HG03103 (cell line): ENCODE measurements around the gene LTB4R2.
A peak's percentile ranks its signal among the peaks of the same experiment; 100 is the strongest.
"Not testable (repeated sequence)": the region's sequence is repeated elsewhere in the genome, so short reads cannot be mapped to it uniquely, and the experiment has no call there.

ENCODE experiments used
- ATAC-seq: cut with Tn5 transposase; IDR thresholded peaks from one replicate; pipeline ENCODE4 v1.9.1; 2021; ENCODE audit warnings: low read depth; ENCODE audit not compliant: unreplicated experiment

Gene LTB4R2

DNA sequence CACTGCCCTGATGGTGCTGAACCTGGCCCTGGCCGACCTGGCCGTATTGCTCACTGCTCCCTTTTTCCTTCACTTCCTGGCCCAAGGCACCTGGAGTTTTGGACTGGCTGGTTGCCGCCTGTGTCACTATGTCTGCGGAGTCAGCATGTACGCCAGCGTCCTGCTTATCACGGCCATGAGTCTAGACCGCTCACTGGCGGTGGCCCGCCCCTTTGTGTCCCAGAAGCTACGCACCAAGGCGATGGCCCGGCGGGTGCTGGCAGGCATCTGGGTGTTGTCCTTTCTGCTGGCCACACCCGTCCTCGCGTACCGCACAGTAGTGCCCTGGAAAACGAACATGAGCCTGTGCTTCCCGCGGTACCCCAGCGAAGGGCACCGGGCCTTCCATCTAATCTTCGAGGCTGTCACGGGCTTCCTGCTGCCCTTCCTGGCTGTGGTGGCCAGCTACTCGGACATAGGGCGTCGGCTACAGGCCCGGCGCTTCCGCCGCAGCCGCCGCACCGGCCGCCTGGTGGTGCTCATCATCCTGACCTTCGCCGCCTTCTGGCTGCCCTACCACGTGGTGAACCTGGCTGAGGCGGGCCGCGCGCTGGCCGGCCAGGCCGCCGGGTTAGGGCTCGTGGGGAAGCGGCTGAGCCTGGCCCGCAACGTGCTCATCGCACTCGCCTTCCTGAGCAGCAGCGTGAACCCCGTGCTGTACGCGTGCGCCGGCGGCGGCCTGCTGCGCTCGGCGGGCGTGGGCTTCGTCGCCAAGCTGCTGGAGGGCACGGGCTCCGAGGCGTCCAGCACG lies 6.1 kb downstream of the LTB4R2 start:
- no peak for ATAC-seq

DNA sequence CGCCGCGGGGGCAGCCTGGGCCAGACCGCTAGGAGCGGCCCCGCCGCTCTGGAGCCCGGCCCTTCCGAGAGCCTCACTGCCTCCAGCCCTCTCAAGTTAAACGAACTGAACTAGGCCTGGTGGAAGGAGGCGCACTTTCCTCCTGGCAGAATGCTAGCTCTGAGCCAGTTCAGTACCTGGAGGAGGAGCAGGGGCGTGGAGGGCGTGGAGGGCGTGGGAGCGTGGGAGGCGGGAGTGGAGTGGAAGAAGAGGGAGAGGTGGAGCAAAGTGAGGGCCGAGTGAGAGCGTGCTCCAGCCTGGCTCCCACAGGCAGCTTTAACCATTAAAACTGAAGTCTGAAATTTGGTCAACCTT lies 6.6 kb downstream of the LTB4R2 start:
- ATAC-seq, result no peak

DNA sequence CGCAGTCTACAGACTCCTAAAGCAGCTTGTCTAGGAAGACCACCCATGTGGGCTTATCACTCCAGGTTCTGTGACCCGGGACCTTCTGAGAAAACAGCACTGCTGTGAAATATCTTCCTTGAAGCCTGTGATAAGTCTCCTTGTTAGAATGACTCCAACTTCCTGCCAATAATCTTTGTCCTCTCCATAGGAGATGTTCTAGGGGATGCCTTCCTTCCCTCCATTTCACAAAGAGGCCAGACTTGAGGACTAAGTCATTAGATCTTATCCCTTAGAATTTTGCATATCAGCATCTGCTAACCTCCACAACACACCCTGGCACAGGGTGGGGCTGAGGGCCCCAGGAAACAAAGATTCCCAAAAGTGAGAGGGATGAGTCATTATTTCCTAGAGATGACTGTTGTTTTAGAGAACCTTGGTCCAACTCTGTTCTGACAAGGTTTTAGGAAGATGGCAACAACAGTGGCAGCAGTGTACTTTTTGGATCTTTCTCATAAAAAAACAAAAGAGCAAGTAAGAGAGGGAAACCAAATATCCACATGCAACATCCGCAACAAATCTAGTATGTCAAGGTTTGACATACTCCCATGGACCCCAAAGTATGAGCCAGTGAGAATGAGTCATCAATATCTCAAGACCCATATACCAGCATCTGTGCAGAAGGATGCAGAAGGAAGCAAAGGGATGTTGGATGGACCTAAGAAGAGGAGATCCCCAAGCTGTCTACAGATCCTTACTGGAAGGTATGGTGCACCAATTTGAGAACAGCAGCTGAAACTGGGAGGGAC lies 7.4 kb downstream of the LTB4R2 start:
- ATAC-seq, result no peak

DNA sequence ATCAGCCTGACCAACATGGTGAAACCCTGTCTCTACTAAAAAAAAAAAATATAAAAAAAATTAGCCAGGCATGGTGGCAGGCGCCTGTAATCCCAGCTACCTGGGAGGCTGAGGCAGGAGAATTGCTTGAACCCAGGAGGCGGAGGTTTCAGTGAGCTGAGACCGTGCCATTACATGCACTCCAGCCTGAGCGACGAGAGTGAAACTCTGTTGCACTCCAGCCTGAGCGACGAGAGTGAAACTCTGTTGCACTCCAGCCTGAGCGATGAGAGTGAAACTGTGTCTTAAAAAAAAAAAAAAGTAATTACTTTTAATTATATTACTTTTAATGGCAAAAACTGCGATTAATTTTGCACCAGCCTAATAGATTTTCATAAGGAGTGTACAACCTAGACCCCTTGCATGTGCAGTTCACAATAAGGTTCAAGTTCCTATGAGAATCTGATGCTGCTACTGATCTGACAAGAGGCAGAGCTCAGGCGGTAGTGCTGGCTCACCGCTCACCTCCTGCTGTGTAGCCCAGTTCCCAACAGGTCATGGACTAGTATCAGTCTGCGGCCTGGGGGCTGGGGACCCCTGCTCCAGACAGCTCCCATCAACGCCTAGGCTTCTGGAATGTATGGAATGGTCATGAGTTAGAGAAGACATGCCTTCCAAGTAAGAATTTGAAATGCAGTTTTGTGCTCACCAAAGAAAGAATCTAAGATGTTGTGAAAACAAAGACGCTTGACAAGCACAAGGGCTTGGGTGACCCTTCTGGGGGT lies 11.5 kb downstream of the LTB4R2 start:
- no peak for ATAC-seq

DNA sequence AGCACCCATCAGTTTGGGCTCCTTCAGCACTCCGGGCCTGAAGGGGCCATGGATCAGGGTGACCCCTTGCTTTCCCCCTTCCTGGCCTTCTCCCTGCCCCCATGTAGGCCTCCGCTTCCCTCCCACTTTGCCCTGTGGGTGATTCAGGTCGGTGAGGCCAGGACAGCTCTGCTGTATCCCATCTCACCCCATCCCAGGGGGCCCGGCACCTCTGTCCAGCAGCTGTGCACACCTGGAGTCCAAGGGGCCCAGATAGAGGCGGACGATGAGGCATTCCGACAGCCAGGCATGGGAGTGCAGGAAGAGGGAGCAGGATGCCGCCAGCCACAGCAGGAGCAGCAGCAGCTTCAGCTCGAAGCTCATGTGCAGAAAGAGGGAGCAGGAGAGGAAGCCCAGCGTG lies 12.7 kb downstream of the LTB4R2 start:
- no peak for ATAC-seq

DNA sequence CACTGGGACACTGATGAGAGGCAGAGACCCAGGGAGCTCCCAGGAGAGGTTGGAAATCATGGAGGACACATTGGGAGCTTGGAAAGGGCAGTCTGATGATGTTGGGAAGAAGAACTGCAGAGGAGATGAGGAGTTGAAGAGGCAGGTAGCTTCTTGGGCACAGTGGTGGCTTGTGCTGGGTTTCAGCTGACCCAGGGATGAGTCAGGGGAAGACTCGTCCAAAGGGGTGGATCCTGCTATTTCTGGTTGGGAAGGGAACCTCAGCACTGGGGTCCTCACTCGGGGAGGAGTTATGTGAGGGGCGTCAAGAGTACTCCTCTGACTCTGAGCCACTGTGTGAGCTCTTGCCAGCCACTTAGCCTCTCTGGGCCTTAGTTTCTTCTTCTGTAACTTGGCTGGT lies 13.4 kb downstream of the LTB4R2 start:
- no peak for ATAC-seq

DNA sequence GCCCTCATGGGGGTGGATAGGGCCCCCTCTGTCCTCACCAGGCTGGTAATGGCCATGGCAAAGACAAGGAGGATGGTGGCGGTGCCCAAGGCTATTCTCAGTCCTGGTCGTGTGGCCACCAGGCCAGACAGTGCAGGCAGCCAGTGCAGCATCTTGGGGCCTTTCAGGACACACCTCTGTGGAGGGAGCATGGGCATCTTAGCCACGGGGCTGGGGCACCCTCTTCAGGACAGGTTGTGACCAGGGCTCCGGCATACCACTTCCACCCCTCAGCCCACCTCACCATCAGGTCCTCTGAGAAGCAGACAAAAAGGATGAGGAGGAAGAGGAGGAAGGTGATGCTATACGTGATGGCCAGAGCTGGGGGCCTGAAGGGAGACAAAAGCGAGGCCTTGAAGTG lies 14.1 kb downstream of the LTB4R2 start:
- ATAC-seq, result no peak

DNA sequence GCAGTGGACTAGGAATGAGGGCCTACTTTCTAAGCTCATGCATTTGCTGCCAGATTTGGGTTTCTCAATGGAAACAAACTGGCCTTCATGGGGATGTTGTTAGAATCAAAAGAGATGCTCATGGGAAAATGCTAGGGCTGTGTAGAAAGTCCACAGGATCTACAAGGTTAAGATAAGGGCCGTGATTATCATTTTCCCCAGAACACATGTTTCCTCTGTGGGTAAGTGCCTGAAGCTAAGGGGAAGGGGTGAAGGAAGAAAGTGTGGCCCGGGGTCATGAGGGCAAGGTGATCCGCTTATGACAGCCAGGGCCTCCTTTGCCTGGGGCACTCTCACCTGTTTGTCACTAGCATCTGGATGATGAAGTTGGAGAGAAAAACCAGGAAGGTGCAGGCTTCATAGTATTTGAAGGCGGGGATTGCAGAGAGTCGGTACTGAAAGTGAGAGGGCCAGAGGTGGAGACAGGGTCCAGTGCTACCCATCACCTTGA lies 15.1 kb downstream of the LTB4R2 start:
- ATAC-seq, result no peak

DNA sequence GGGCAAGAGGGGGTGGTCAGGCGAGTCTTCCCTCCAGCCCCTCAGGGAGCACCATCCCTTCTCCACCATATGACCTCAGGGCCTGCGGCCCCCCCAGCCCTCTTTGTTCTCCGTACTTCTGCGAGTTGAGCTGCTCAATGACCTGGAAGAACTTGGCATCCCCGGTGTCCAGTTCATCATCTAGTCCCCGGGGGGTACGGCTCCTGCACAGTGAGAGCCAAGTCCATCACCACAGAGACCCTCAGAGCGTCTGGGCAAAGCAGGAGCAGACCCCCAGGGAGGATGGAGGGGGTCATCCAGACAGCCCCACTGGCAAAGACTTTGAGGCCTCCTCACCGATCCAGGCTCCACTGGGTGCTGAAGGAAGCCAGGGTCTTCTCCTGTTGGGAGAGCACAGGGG lies 16.0 kb downstream of the LTB4R2 start:
- ATAC-seq, result no peak

DNA sequence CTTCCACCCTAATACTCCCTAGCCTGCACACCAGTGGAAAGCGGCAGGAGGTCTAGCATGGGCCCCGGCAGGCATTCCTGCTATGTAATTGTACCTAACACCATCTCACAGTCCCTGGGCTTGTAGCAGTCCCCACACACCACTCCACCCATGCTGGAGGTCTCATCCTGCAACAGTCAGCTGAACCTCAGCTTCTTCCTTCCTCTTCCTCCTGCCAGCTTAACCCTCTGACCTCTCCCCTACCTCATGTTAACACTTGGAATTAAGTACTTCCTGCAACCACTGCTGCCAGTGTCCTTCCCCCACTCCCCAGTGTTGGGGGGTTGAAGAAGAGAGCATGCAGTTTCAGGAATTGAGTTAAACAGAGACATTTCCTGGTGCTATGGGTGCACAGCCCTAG lies 17.4 kb downstream of the LTB4R2 start:
- no peak for ATAC-seq

DNA sequence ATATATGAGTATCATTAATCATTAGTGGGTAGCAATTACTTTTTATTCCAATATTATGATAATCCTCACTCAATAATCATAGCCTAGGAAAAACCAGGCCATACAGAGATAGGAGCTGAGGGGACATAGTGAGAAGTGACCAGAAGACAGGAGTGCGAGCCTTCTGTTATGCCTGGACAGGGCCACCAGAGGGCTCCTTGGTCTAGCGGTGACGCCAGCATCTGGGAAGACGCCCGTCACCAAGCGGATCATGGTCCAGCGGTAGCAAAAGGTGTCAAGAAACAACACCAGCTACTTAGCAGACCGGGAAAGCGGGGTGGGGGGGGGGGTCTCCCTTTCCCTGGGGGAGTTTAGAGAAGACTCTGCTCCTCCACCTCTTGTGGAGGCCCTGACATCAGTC lies 18.0 kb downstream of the LTB4R2 start:
- ATAC-seq, result not testable (repeated sequence)

DNA sequence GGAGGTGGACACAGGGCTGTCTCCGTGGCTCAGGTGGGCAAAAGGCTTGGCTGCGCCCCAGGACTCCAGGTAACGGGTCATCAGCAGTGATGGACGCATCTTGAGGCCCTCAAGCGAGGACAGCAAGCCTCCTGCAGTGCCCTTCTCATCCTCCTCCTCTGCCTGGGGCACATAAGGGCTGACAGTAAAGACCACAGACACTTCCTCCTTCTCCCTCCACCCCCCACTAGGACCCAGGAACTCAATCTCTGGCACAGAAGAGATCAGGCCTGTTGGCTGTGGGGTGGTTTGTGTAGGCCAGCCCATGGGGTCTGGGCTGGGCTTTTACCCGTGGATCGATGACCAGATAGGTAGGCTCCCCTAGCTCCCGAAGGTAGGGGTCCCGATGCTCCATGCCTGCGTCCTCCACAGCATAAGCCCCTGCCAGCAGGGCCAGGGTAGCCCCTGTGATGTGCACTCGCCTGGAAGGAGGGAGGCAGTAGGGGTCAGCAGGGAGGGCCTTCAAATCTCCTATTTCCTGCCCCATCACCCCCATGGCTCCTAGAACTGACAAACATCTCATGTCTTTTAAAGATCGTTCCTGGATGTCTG lies 19.2 kb downstream of the LTB4R2 start:
- ATAC-seq, result no peak

DNA sequence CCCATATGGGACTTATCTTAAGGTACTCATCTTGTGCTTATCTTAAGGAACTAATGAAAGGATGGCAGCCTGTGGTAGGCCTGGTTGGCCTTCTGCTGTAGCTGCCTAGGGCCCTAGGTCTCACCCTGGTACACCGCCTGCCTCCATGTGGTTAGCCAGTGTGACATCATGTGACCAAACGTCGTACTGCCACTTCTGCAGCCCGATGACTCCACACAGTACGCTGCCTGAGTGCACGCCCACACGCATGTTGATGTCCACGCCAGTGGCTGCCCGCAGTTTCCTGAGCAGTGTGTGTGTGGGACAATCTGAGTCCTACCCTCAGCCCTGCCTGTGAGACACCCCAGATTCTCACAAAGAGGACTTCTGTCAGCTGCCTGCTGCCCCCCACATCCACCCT lies 19.8 kb downstream of the LTB4R2 start:
- no peak for ATAC-seq

DNA sequence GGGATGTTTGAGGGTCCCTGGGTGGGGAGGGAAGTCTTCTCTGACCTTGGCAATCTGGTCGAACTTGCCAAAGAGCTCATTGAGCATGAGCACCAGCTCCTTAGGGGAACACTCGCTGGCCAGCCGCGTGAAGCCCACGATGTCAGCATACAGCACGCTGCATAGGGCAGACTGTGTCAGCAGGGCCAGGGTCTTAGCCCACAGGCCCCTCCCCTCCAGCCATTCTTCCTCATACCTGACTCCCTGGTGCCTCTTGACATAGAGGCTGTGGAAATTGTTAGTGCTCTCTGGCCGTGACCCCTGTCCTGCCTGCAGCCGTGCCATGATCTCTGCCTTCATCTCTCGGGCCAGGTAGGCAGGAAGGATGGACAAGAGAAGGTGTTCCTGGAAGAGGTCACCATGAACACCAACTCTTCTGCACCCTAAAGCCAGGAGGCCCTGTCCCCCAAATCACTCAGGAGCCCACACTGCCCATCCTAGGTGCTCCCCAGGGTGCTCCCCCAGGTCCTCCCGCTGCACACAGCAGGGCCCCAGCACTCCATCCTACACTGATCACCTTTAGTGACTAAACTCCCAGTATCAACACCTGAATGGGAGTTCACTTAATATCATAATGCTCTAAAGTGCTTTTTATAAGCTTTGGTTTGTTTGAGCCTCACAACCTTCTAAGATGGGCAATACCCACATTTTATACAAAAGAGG lies 21.2 kb downstream of the LTB4R2 start:
- ATAC-seq, result no peak

DNA sequence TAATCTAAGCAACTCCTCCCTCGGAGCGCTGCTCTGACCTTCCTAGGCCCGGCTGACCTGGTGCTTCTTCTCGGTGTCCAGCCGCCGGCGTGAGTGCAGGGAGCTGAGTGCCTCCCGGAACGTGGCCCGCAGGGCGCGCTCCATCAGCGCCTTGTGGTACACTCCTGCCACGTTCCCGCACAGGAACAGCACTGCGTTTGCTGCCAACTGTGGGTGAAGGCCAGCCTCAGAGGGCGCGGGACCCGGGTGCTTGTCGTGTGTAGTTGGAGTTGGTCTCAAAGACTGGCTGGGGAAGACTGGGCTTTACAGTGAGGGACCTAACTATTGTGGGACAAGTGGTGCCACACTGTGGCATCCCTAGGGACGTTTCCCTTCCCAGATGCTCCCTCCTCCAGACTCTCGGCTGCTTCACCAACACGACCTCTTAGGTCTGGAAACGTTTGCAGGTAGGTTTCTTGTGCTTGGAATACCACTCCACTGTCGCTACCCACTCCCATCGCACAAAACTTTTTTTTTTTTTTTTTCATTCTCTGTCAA lies 21.9 kb downstream of the LTB4R2 start:
- ATAC-seq, result no peak

DNA sequence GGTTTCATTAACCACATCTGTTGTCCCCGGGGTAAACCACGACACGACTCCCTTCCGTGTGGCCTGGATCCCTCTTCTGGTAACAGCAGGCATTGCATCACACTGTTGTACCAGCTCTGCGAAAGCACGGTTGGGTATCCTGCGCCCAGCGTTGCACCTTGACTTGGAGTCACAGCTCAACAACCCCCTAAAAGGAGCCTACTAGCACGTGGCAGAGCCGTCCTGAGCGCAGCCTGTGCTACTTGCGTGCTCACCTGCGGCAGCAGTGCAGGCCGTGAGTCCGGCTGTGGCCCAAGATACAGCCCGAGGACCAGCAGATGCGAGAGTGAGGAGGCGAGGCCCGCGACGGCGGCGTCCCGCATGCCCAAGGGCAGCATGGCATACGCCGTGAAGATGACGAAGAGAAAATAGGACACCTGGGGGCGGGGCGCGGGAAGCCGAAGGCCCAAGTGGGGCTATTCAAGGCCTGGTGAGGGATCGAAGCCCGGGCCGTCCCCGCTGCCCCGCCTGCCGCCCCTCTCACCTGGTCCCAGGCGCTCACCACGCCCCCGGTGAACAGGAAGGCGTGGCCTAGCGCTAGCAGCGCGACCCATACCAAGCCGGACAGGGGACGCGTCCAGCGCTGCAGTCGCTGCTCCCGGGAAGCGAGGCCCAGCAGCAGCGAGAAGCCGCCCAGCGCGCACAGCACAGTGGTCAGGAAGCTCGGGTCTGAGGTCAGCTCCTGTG lies 22.5 kb downstream of the LTB4R2 start:
- ATAC-seq, result peak; percentile 79

DNA sequence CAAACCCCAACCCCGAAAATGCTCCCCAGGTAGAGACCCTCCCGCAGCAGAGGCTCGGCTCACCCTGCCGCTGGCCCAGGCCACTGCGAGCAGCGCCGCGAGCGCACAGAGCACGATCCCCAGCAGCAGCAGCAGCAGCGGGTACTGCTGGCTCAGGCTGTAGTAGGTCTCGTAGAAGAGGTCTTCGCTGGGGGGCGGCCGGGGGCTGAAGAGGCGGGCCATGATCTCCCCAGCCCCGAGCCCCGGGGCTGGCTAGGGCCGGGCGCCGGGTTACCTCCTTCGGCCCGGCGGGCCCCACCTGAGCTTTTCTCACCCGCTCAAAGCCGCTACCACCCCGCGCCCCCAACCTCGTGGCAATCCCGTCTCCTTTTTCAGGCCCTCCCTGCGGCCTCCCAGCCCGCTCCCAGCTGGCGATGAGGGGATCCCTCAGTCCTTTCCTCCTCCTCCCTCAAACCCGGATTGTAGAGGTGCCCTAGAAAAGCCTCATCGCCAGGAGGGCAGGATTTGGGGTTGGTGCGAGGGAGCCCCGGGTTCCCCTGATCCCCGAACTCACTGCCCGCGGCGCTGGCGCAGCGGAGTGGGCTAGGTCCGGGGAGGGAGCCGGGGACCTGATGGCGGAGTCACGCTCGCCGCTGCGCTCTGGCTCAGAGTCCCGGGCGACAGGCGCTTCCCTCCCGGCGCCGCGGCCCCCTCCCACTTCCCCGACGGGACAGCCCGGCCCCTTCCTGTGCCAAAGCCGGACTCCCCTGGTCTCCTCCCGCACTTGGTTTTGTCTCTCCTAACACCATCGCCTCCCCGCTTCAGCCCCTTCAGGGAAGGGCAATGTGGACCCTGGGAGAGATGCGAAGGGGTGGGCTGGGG lies 24.7 kb downstream of the LTB4R2 start, which contains the start of gene ADCY4:
Gene ADCY4, minus strand, starts transcription at position 641 of the 861 bp plus-strand sequence. Its CDS starts 419 bp downstream, at position 222.
- no peak for ATAC-seq

DNA sequence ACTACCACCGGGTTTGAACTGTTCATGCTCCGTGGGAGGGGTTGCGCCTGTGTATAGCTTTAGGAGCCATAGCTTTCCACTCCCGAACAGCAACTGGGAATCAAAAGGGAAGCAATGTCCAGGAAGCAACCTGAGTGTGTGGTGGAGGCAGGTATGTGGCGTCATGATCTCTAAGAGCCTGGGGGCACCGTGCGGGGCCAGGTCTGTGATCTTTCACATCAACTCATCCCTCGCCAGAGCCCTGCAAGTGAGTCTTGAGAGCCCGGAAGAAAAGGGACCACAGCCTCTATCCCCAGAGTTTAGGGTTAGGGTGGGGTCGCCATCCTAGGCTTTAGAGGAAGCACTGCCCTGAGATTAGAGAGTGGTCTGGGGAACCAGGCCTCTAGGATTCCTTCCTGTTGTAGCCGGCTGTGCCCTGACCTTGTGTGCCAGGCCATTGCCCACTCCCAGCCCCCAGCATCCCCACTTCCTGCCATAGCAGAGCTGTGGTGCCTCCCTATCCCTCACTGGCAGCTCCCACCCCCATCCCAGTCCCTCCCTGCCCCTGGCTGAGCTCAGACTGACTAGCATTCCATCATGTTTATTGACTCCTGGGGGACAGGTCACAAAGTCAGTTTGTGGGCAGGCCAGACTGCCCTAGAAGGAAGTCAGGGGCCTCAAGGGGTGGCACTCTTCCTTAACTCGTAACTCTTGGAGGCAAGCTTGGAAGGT lies 25.7 kb downstream of the LTB4R2 start:
- no peak for ATAC-seq
